Activated CD4-positive, alpha-beta T cell treated with anti-CD3 and anti-CD28 coated beads, Interleukin-2, Interleukin-6, amounts not matched to agents 100 ng/mL and 50 ng/mL, durations not matched to agents 16 hours and 8 hours (primary cell): ENCODE measurements around the gene PIGQ.
A peak's percentile ranks its signal among the peaks of the same experiment; 100 is the strongest.

Source experiments
- DNase-seq: peaks from one replicate; pipeline ENCODE4 v3.0.0-alpha.2; 2020

PIGQ gene

GRCh38 chr16:556474-557173 lies 13.1 kb upstream of the PIGQ start:
- no peak for DNase-seq

- no peak for DNase-seq
Measured at GRCh38 chr16:557463-558297, 12.1 kb upstream of the PIGQ start.

GRCh38 chr16:558298-559020 lies 11.3 kb upstream of the PIGQ start:
- no peak for DNase-seq

GRCh38 chr16:559021-559380 lies 10.8 kb upstream of the PIGQ start:
- no peak for DNase-seq

GRCh38 chr16:559411-560203 lies 10.2 kb upstream of the PIGQ start:
- DNase-seq = no peak

- DNase-seq = no peak
Measured at GRCh38 chr16:560204-560700, 9.5 kb upstream of the PIGQ start, which contains the start of gene PRR35. PRR35 (plus strand) TSS chr16:560394; CDS start chr16:563295, 2,901 bp downstream.

GRCh38 chr16:560701-561412 lies 8.9 kb upstream of the PIGQ start:
- no peak for DNase-seq

- DNase-seq = no peak
Measured at GRCh38 chr16:561413-561794, 8.4 kb upstream of the PIGQ start.

GRCh38 chr16:561957-562938 lies 7.5 kb upstream of the PIGQ start:
- no peak for DNase-seq

GRCh38 chr16:563072-563644 lies 6.6 kb upstream of the PIGQ start:
- no peak for DNase-seq

GRCh38 chr16:564690-565418 lies 4.9 kb upstream of the PIGQ start:
- no peak for DNase-seq

GRCh38 chr16:565419-566330 lies 4.1 kb upstream of the PIGQ start:
- DNase-seq = no peak

- DNase-seq = peak; percentile 63
Measured at GRCh38 chr16:566475-567372, 3.0 kb upstream of the PIGQ start, which contains the start of gene NHLRC4. NHLRC4 (plus strand) TSS chr16:567005; CDS start chr16:568048, 1,043 bp downstream.

- no peak for DNase-seq
Measured at GRCh38 chr16:567373-568256, 2.2 kb upstream of the PIGQ start.

- DNase-seq = no peak
Measured at GRCh38 chr16:568401-569258, 1.1 kb upstream of the PIGQ start.
